BLaER1 (cell line): Measurements from ENCODE around the gene ZNF587B.
"Not testable (repeated sequence)": the region's sequence is repeated elsewhere in the genome, so short reads cannot be mapped to it uniquely, and the experiment has no call there.

Experiments
- H3K27ac ChIP-seq: shearing (Covaris generic); formaldehyde crosslinking; 2 replicates; pipeline ENCODE4 v1.8.1; 2022
- H3K27me3 ChIP-seq: shearing (Covaris generic); formaldehyde crosslinking; 2 replicates; pipeline ENCODE4 v1.8.1; 2022
- H3K36me3 ChIP-seq: shearing (Covaris generic); formaldehyde crosslinking; 2 replicates; pipeline ENCODE4 v1.8.1; 2022
- H3K4me1 ChIP-seq: shearing (Covaris generic); formaldehyde crosslinking; 2 replicates; pipeline ENCODE4 v1.8.1; 2022
- H3K4me2 ChIP-seq: shearing (Covaris generic); formaldehyde crosslinking; 2 replicates; pipeline ENCODE4 v1.8.1; 2022
- H3K4me3 ChIP-seq: shearing (Covaris generic); formaldehyde crosslinking; 2 replicates; pipeline ENCODE4 v1.8.1; 2022
- H3K9ac ChIP-seq: shearing (Covaris generic); formaldehyde crosslinking; 2 replicates; pipeline ENCODE4 v1.8.1; 2022
- H3K9me3 ChIP-seq: shearing (Covaris generic); formaldehyde crosslinking; 2 replicates; pipeline ENCODE4 v1.8.1; 2022
- H4K20me1 ChIP-seq: shearing (Covaris generic); formaldehyde crosslinking; 2 replicates; pipeline ENCODE4 v1.8.1; 2022
- Cebpa-rat ChIP-seq: shearing (Covaris generic); IDR thresholded peaks from 2 replicates; pipeline ENCODE4 v1.8.1; 2022

ZNF587B gene

GRCh38 chr19:57841122-57841763 is 11.1 kb downstream of the ZNF587B start:
- Histone ChIP-seq H3K27ac (no peak overlapping the region), H3K36me3 (peaks cover 93% of the 10 kb centered on the region), H3K4me1 (peaks cover 9% of the 10 kb centered on the region), H4K20me1 (peaks cover 91% of the 10 kb centered on the region), H3K9ac (no peak overlapping the region), H3K4me2 (no peak overlapping the region), H3K27me3 (no peaks in the 10 kb centered on the region), H3K4me3 (no peak overlapping the region), H3K9me3 (no peaks in the 10 kb centered on the region)
- TF ChIP-seq Cebpa-rat, result no peak

GRCh38 chr19:57847164-57847563 is 17.1 kb downstream of the ZNF587B start:
- peaks cover 63% of the 10 kb centered on the region for H3K36me3 ChIP-seq

GRCh38 chr19:57849162-57849665 is 19.1 kb downstream of the ZNF587B start:
- H3K4me2 ChIP-seq, result peak overlapping the region; percentile 93
- peaks cover 63% of the 10 kb centered on the region for H3K36me3 ChIP-seq
- not testable (repeated sequence) for H3K27me3 ChIP-seq, H3K27ac ChIP-seq, H3K9me3 ChIP-seq, H3K9ac ChIP-seq
- H4K20me1 ChIP-seq, result peaks cover 71% of the 10 kb centered on the region
- H3K4me1 ChIP-seq, result peaks cover 18% of the 10 kb centered on the region
- H3K4me3 ChIP-seq, result peak overlapping the region; percentile 79

More at GRCh38 chr19:57847164-57847563, 17.1 kb downstream of the ZNF587B start:
- Histone ChIP-seq H3K4me1 (peaks cover 18% of the 10 kb centered on the region), H4K20me1 (peaks cover 72% of the 10 kb centered on the region)
- not testable (repeated sequence) for H3K4me3 ChIP-seq, H3K9ac ChIP-seq, H3K27me3 ChIP-seq, H3K27ac ChIP-seq, H3K9me3 ChIP-seq, H3K4me2 ChIP-seq

GRCh38 chr19:57849666-57850473 is 19.8 kb downstream of the ZNF587B start, which contains the start of gene ZNF587:
Gene ZNF587, plus strand, starts transcription at chr19:57849859. Its CDS starts 180 bp downstream, at chr19:57850039.
- Histone ChIP-seq H3K4me3 (peak within 1 kb of the TSS; percentile 79), H3K27ac (peak within 1 kb of the TSS; percentile 85), H3K36me3 (peaks cover 59% of the 10 kb centered on the region), H3K4me1 (peaks cover 18% of the 10 kb centered on the region), H3K9ac (peak within 1 kb of the TSS; percentile 91), H3K4me2 (peak within 1 kb of the TSS; percentile 93), H4K20me1 (peaks cover 67% of the 10 kb centered on the region)
- H3K27me3 ChIP-seq, H3K9me3 ChIP-seq: not testable (repeated sequence)

GRCh38 chr19:57850553-57851017 is 20.5 kb downstream of the ZNF587B start:
- Histone ChIP-seq H3K4me2 (peak overlapping the region; percentile 93), H3K4me3 (peak overlapping the region; percentile 79), H3K36me3 (peaks cover 59% of the 10 kb centered on the region), H4K20me1 (peaks cover 67% of the 10 kb centered on the region), H3K27me3 (no peaks in the 10 kb centered on the region), H3K4me1 (peaks cover 18% of the 10 kb centered on the region), H3K9ac (peak overlapping the region; percentile 91), H3K9me3 (no peaks in the 10 kb centered on the region), H3K27ac (peak overlapping the region; percentile 85)
- no peak for TF ChIP-seq Cebpa-rat

GRCh38 chr19:57851812-57852603 is 21.9 kb downstream of the ZNF587B start:
- H3K4me1 ChIP-seq, result peaks cover 18% of the 10 kb centered on the region
- H3K27me3 ChIP-seq, H3K9me3 ChIP-seq, H3K27ac ChIP-seq, H3K9ac ChIP-seq, H3K4me3 ChIP-seq: not testable (repeated sequence)
- H3K4me2 ChIP-seq, result peak overlapping the region; percentile 93; the same call in 1 of the 2 replicates
- peaks cover 59% of the 10 kb centered on the region for H3K36me3 ChIP-seq
- H4K20me1 ChIP-seq, result peaks cover 63% of the 10 kb centered on the region

GRCh38 chr19:57854117-57854516 is 24.0 kb downstream of the ZNF587B start:
- H3K9me3 ChIP-seq, H3K4me3 ChIP-seq, H3K9ac ChIP-seq, H3K4me2 ChIP-seq, H3K27ac ChIP-seq, H3K27me3 ChIP-seq: not testable (repeated sequence)
- Histone ChIP-seq H4K20me1 (peaks cover 72% of the 10 kb centered on the region), H3K4me1 (peaks cover 18% of the 10 kb centered on the region), H3K36me3 (peaks cover 76% of the 10 kb centered on the region)

- not testable (repeated sequence) for H3K4me1 ChIP-seq, H3K4me3 ChIP-seq, H3K9ac ChIP-seq, H3K27me3 ChIP-seq, H3K9me3 ChIP-seq, H3K27ac ChIP-seq, H3K4me2 ChIP-seq
- Histone ChIP-seq H3K36me3 (peaks cover 92% of the 10 kb centered on the region), H4K20me1 (peaks cover 80% of the 10 kb centered on the region)
Measured at GRCh38 chr19:57862351-57862750, 32.3 kb downstream of the ZNF587B start.

GRCh38 chr19:57867868-57868492 is 37.9 kb downstream of the ZNF587B start:
- H3K4me1 ChIP-seq, result no peaks in the 10 kb centered on the region
- no peak overlapping the region for H3K4me3 ChIP-seq
- no peak overlapping the region for H3K27ac ChIP-seq
- no peak overlapping the region for H3K9ac ChIP-seq
- TF ChIP-seq Cebpa-rat, result no peak
- peaks cover 94% of the 10 kb centered on the region for H3K36me3 ChIP-seq
- H3K4me2 ChIP-seq, result no peak overlapping the region
- H3K9me3 ChIP-seq, result peaks cover 45% of the 10 kb centered on the region
- H4K20me1 ChIP-seq, result peaks cover 47% of the 10 kb centered on the region
- no peaks in the 10 kb centered on the region for H3K27me3 ChIP-seq

- Histone ChIP-seq H3K9me3 (peaks cover 62% of the 10 kb centered on the region), H4K20me1 (peaks cover 35% of the 10 kb centered on the region), H3K36me3 (peaks cover 96% of the 10 kb centered on the region)
- H3K4me3 ChIP-seq, H3K27ac ChIP-seq, H3K4me1 ChIP-seq, H3K4me2 ChIP-seq, H3K27me3 ChIP-seq, H3K9ac ChIP-seq: not testable (repeated sequence)
Measured at GRCh38 chr19:57869655-57870054, 39.6 kb downstream of the ZNF587B start.
